HEK293 (cell line): Measurements from ENCODE around the gene HOXA11.

Experiments used
- KLF9 ChIP-seq: fragments of 450-650 bp; formaldehyde crosslinking; IDR thresholded peaks from 2 replicates; pipeline ENCODE4 v1.5.1; 2016; ENCODE audit warnings: missing biosample characterization, missing genetic modification characterization, low read depth
- TCF7L2 ChIP-seq: IDR thresholded peaks from 2 replicates; pipeline ENCODE4 v1.6.1; 2011; ENCODE audit warnings: low read depth, mild to moderate bottlenecking, inconsistent platforms, low read length, moderate library complexity, borderline replicate concordance
- ZFP37 ChIP-seq: fragments of 450-650 bp; formaldehyde crosslinking; IDR thresholded peaks from 2 replicates; pipeline ENCODE4 v1.5.1; 2016; ENCODE audit warnings: missing biosample characterization, missing genetic modification characterization
- ZSCAN30 ChIP-seq: fragments of 450-650 bp; IDR thresholded peaks from 2 replicates; pipeline ENCODE4 v1.5.1; 2018; ENCODE audit warnings: missing biosample characterization, mild to moderate bottlenecking, missing genetic modification characterization, moderate library complexity
- TF ChIP-seq, protein P1 (sequence below): fragments of 450-650 bp; formaldehyde crosslinking; IDR thresholded peaks from 2 replicates; pipeline ENCODE4 v1.5.1; 2016; ENCODE audit warnings: missing biosample characterization, missing genetic modification characterization

DNA sequence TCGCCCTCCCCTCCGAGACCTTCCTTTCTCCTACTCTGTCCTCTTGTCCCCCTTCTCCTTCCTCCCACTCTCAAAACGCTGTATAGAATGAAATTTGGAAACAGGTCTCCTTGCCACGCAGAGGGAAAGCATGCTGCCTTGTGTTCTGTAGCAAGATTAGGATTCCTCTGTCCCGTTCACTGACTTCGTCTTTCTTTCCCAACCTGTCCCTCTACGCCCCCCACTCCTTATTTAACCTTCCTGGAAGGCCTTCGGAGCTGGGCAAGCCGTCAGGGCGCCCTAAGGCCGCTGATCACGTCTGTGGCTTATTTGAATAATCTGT is 21.0 kb downstream of the HOXA11 start:
- TF ChIP-seq ZSCAN30 (tag by site-specific recombination) (no peak), KLF9 (tag by site-specific recombination) (no peak), ZFP37 (tag by site-specific recombination) (no peak), TCF7L2 (no peak)
- TF ChIP-seq, protein P1, sequence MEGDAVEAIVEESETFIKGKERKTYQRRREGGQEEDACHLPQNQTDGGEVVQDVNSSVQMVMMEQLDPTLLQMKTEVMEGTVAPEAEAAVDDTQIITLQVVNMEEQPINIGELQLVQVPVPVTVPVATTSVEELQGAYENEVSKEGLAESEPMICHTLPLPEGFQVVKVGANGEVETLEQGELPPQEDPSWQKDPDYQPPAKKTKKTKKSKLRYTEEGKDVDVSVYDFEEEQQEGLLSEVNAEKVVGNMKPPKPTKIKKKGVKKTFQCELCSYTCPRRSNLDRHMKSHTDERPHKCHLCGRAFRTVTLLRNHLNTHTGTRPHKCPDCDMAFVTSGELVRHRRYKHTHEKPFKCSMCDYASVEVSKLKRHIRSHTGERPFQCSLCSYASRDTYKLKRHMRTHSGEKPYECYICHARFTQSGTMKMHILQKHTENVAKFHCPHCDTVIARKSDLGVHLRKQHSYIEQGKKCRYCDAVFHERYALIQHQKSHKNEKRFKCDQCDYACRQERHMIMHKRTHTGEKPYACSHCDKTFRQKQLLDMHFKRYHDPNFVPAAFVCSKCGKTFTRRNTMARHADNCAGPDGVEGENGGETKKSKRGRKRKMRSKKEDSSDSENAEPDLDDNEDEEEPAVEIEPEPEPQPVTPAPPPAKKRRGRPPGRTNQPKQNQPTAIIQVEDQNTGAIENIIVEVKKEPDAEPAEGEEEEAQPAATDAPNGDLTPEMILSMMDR (tag by site-specific recombination), result no peak
